GM21367 (cell line): ENCODE results near the gene OR2V2.
"Not testable (repeated sequence)": the region's sequence is repeated elsewhere in the genome, so short reads cannot be mapped to it uniquely, and the experiment has no call there.

ENCODE experiments used
- ATAC-seq: cut with Tn5 transposase; IDR thresholded peaks from one replicate; pipeline ENCODE4 v1.9.1; 2021; ENCODE audit not compliant: unreplicated experiment

OR2V2 gene, protein sequence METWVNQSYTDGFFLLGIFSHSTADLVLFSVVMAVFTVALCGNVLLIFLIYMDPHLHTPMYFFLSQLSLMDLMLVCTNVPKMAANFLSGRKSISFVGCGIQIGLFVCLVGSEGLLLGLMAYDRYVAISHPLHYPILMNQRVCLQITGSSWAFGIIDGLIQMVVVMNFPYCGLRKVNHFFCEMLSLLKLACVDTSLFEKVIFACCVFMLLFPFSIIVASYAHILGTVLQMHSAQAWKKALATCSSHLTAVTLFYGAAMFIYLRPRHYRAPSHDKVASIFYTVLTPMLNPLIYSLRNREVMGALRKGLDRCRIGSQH

DNA sequence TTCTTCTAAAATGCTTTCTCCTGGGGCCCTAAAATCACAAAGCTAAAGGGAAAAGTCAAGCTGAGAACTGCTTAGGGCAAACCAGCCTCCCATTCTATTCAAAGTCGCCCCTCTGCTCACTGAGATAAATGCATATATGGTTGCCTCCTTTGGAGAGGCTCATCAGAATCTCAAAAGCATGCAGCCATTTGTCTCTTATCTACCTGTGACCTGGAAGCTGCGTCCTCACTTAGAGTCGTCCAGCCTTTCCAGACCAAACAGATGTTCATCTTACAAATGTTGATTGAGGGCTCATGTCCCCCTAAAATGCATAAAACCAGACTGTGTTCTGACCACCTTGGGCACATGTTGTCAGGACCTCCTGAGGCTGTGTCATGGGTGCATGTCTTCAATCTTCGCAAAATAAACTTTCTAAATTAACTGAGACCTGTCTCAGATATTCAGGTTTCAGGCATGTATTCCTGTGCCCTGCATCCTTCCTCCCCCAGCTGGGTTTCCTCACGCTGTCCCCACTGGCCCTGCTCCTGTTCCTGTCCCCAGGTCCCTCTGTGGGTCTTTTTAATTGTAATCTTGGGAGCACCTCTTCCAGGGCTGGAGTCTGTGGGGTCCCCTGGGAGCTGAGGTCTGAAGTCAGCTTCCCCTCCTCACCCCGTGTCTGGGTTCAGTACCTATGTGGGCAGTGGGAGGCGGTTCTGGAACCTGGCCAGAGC lies at the start of gene OR2V2:
Gene OR2V2, plus strand, starts transcription at position 660 of the 710 bp plus-strand sequence. CDS start 7,357 bp downstream, outside the sequence.
- ATAC-seq, result not testable (repeated sequence)

DNA sequence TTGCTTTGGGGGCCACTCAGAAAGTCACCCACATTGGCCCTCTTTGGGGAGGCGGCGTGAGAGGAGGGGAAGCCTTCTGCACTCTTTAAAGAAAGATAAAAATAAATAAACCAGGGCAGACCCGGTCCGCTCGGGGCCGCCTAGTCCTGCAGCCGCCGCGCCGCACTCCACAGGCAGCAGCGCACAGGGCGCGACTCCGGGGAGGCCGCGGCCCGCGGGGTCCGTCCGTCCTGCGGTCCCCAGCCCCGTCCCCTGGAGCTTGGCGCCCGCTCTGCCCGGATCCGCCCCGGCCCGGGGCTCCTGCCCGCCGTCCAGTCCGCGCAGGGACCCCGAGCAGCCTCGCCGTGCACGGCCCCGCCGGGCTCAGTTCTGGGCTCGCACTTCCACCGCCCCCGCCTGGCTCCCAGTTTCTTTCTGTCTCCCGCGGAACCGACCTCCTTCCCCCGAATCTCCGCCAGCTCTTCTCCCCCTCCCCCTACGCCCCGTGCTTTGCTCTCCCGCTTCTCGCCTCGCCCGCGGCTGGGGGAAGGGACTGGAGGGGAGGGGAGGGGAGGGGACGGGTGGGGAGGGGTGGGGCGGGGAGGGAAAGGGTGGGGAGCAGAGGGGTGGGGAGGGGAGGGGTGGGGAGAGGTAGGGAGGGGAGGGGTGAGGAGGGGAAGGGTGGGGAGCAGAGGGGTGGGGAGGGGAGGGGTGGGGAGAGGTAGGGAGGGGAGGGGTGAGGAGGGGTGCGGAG lies 49.5 kb upstream of the OR2V2 start:
- ATAC-seq, result not testable (repeated sequence)

DNA sequence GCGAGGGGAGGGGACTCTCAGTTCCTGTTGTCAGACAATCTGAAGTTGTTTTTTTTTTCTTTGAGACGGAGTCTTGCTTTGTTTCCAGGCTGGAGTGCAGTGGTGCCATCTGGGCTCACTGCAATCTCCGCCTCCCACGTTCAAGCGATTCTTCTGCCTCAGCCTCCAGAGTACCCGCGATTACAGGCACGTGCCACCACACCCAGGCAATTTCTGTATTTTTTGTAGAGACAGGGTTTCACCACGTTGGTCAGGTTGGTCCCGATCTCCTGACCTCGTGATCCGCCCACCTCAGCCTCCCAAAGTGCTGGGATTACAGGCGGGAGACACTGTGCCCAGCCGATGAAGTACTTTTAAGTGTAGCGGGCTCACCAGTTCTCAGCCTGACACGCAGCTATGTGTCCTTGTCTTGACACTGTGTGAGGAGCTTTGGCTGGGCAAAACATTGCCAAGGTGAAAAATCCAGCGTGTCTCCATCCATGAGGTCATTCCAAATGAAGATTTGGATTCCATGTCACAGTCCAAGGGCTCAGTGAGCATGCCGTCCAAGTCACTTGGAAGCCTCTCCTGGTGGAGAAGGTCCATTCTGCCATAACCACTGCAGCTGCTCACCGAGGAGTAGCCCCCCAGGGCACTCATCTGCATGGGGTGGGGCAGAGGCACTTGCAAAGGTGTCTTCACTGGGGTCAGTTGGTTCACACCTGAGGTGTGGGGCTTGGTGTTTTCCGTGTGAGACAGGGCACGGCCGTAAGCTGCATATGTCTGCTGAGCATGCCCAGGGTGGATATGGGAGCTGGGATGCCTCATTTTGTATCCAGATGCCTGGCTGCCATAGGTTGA lies 48.4 kb upstream of the OR2V2 start:
- ATAC-seq, result no peak

DNA sequence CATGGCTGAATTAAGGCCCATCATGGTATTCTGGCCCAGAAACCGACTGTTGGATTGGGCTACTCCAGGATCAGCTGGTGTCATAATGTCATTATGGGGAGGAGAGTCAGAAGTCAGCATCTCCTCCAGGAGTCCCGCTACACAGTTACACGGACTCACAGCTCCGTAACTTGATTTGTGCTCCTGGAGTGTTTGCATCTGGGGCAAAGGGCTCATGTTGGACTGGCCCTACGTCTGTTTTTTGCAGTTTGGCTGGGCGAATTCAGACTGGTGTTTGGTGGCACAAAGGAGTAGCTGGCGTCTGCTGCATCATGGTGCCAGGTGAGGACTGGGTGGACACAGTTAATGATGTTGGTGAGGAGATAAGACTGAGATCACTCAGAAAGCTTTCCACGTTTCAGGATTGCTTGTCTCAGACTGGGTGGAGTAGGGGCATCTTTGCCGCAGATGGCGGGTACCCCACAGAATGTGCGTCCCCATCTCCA lies 47.7 kb upstream of the OR2V2 start:
- no peak for ATAC-seq

DNA sequence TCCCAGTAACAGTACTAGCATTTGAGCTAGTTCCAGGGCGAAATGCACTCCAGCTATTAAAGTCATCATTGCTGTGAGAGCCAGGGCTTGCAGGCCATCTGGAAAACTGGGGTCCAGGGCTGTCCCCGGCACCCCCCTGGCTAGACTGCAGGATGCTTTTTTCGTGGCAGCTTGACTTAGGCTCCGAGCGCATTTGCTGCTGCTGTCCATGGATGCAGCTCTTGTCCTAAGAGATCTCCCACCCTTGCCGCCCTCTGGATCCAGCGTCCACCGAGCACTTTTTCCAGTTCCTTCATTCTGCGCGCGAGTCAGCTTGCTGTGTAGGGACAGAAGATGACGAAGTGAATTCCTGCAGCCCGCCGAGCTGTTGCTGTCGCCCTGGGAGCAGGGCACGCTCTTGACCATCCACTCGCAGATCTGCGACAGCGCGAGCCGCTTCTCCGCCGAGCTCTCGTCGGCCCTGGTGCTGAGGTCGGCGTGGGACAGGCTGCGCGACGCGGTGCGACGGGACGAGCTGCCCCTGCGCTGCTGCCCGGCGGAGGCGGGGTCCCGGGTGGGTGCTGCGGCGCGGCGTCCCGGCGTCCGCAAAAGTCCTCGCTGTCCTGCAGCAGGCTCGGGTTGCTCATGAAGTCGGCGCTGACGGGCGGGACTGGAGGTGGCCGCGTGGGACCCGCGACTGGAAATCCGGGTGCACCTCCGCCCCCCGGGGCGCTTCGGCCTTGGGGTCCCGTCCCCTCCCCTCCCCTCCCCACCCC lies 47.1 kb upstream of the OR2V2 start:
- no peak for ATAC-seq

DNA sequence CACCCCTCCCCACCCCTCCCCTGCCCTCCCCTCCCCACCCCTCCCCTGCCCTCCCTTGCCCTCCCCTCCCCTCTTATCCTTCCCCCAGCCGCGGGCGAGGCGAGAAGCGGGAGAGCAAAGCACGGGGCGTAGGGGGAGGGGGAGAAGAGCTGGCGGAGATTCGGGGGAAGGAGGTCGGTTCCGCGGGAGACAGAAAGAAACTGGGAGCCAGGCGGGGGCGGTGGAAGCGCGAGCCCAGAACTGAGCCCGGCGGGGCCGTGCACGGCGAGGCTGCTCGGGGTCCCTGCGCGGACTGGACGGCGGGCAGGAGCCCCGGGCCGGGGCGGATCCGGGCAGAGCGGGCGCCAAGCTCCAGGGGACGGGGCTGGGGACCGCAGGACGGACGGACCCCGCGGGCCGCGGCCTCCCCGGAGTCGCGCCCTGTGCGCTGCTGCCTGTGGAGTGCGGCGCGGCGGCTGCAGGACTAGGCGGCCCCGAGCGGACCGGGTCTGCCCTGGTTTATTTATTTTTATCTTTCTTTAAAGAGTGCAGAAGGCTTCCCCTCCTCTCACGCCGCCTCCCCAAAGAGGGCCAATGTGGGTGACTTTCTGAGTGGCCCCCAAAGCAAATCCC lies 46.2 kb upstream of the OR2V2 start:
- ATAC-seq, result not testable (repeated sequence)

DNA sequence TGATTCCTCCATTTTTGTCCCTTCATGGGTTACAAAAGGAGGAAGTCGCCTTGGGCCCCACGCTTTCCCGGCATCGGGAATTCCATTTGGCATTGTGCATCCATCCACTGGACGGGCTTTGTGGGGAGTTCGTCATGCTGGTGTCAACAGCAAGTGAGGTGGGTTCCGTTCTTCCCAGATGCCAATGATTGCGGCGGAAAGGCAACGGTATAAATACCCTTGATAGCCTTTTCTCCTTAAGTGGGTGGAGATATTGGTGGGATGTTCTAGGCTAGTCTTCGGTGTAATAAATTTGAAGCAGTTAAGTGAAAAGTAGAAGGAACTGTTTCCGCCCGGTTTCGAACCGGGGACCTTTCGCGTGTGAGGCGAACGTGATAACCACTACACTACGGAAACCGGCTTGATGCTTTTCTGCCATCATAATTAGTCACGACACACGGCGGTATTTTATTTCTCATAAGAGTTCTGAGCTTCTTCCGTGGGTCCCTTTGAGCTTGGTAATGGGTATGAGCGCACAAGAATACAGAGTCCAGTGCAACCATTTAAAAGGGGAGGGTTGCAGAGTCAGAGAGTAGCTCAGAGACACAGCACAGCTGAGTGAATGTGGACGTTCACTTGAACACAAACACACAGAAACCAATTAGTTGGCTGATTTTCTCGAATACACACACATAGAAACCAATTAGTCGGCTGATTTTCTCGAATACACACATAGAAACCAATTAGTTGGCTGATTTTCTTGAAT lies 45.3 kb upstream of the OR2V2 start:
- not testable (repeated sequence) for ATAC-seq

DNA sequence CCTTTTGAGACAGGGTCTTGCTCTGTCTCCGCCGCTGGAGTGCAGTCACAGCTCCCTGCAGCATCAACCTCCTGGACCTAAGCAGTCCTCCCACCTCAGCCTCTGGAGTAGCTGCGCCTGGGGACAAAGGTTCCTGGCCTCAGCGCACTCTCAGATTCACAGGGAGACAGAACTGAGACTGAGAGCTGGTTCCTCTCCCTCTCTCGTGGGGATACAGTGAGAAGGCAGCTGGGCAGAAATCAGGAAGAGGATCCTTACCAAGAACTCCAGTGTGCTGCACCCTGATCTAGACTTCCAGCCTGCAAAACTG lies 43.2 kb upstream of the OR2V2 start:
- not testable (repeated sequence) for ATAC-seq

DNA sequence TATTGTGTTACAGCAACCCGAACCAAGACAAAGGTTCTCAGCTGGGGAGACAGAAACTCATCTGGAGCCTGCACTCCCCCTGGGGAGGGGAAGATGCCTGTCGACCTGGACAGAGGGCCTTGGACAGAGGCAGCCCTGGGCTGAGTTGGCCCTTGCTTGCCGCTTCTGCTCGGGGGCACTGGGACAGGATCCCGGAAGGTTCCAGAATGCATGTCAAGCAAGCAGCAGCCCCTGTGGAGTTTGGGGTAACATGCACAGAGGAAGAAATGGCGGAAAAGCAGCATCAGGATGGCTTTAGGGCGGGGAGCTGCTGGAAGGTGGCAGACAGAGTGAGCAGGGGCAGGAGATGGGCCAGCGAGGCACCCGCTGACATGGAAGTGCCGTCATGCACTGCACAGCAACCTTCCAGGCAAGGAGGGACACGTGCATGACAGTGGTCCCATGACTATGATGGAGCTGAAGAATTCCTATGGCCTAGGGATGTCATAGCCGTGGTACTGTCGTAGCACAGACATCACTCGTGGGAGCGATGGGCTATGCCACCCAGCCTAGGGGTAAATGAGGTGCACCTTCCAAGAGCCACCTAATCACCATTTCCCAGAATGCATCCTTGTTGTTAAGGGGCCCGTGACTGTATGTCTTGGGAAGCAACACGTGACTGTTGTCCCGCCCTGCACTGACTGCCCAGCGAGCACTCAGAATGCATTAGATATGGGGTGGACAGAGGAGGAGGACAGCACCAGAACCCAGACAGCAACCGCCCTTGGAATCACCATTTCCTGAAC lies 42.6 kb upstream of the OR2V2 start:
- not testable (repeated sequence) for ATAC-seq

DNA sequence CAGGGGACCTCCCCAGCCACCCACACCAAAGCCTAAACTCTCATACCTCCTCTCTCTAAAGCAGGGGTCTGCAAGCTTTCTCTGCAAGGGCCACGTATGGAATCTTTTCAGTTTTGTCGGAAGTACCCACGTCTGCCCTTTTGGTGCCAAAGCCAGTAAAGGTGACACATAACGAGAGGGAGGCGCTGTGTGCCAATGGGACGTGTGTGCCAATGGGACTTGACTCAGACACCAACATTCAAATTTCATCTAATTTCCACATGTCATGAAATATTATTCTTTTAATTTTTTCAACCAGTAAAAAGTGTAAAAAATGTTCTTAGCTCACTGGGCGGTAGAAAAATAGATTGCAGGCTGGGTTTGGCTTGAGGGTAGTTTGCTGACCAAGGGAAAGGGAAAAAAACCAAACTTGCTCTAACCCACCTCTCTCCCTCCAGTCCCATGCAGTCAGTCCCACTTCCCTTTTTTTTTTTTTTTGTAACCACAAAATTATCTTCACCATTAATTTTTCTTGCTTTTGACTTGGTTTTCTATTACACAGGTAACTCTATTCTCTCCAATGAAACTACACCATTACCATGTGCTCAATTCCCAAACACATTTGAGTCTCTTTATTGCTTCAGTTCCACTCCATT lies 41.9 kb upstream of the OR2V2 start:
- ATAC-seq, result no peak

DNA sequence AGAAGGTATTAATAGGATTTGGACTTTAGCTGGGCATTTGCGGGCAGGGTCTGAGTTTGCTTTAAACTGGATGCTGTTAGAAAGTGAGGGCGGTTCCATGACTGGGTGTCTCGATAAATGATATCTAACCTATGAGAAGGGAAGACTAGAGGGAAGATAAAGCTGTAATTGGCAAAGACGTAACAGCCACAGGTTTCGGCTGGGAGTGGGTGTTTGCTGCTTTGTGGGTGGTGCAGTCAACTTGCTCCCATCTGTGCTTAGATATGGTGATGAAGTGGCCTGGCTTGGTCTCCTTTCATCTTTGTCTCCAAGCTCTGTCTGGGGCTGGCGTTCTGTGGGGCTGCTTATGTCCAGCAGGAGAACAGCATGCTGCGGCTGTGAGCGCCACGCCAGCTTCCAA lies 39.7 kb upstream of the OR2V2 start:
- ATAC-seq, result no peak

DNA sequence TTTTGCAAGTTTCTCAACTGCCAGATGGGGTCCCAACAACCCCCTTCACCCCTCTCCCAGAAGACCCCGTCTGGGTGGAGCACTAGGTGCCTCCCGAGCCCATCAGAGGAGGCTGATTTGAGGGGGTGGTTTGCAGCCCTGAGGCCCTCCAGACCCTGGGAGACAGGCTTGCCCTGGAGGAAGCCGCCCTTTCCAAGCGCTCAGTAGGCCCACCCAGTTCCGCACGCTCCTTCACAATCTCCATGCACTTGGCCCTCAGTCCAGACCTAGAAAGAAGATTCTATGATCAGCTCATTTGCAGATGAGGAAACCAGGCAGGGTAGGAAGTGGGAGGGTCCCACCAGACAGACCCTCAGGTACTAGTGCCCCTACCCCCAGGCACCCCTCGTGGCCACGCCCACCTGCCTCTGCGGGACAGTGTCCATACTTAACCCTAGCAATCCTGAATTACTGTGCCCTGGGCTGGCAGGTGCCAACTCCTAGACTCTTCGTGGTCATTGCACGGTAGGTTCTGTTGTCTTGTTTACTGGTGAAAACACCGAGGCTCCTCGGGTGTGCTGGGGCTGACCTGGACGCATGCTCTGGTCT lies 38.7 kb upstream of the OR2V2 start:
- ATAC-seq, result no peak

DNA sequence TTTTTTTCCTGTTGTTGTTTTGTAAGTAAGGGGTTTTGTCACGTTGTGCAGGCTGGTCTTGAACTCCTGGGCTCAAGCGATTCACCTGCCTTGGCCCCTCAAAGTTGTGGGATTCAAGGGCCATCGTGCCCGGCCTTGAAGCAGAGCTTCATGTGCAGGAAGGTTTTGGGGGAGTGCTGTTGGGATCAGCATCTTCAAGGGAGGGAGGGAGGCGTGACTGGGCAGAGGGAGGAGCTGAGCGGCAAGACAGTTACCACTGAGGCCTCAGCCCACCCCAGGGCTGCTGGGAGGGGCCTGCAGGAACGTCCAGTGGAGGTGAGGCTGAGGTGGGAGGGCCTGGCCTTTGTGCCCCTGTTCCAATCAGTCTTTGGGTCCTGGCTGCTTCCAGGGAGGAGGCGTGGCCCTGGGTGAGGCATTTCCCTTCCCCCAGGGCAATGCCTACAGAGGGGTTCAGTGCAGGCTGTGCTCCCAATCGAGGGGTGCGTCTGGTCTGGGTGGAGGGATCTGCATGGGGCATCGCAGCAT lies 37.8 kb upstream of the OR2V2 start:
- ATAC-seq, result no peak

DNA sequence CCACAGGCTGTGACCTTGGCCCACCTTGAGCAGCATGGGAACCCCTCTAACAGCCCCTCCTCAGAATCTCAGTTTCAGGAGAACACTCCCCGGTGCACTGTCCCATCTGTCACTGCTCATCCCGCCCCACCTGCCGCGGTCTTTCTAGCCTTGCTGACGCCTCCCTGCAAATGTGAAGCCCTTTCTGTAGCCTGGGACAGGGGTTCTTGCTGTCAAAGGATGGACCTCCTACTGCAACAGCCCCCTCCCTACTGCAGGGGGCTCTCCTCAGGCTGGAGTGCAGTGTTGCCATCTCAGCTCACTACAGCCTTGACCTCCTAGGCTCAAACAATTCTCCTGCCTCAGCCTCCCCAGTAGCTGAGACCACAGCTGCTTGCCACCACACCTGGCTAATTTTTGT lies 36.4 kb upstream of the OR2V2 start:
- ATAC-seq, result no peak

DNA sequence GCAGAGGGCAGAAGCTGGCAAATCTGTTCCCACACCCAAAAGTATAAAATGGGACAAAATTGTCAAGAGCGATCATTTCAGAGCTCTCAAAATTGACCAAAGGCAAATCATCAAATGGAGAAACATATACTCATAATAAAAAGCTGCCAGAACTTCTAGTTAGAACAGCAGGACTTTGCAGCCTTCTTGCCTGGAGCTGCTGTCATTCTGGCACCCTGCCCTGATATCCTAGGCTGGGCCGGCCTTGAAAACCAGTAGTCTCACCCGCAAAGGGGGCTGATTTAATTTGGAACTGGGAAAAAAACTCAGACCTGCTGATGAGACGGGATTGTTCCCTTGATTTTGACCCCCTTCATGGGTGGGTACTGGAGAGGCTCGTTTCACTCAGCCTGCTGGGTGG lies 34.9 kb upstream of the OR2V2 start:
- ATAC-seq, result no peak

DNA sequence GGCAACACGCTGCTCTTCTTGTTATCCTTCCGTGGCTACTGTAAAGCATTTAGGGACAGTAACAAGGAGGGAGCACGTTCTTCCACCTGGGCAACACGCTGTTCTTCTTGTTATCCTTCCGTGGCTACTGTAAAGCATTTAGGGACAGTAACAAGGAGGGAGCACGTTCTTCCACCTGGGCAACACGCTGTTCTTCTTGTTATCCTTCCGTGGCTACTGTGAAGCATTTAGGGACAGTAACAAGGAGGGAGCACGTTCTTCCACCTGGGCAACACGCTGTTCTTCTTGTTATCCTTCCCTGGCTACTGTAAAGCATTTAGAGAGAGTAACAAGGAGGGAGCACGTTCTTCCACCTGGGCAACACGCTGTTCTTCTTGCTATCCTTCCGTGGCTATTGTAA lies 33.8 kb upstream of the OR2V2 start:
- not testable (repeated sequence) for ATAC-seq

DNA sequence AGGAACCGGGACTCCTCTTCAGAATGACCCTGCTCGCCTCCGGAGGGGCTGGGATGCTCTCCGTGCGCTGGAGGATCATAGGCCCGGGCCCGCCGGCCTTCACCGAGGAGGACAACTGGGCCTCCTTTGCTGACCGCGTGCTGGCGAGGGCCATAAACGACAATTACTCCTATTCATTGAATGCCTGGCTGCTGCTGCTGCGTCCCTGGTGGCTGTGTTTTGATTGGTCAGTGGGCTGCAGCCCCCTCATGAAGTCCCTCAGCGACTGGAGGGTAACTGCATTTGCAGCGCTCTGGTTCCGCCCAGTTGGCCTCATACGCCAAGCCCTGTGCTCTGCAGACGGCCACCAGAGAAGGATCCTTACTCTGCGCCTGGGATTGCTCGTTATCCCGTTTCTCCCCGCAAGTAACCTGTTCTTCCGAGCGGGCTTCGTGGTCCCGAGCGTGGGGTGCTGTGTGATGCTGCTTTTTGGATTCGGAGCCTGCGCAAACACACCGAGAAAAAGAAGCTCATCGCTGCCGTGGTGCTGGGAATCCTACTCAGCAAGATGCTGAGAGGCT lies 33.0 kb upstream of the OR2V2 start:
- ATAC-seq, result no peak
